Activated T-helper 1 cell treated with anti-CD3 and anti-CD28 coated beads, Interleukin-12 subunit alpha, Interleukin-12 subunit beta, Interleukin-2, Interleukin-4 antibody, amounts not matched to agents 30 ng/mL and 10 ng/mL and 1 ng/mL, durations not matched to agents 14 hours and 24 hours and 36 hours (primary cell): ENCODE measurements around the gene AGRN. TPM values are rescaled to one million over a fixed set of nuclear protein-coding genes. Genes with fewer than 3 reads are reported as not detected.
"Not testable (repeated sequence)": the region's sequence is repeated elsewhere in the genome, so short reads cannot be mapped to it uniquely, and the experiment has no call there.

Source experiments
- DNase-seq: peaks from one replicate; pipeline ENCODE4 v3.0.0; 2021; ENCODE audit warnings: low spot score
- H3K27ac Mint-ChIP-seq: one replicate; pipeline ENCODE4 v1.8.0; 2021; ENCODE audit warnings: mild to moderate bottlenecking, mixed read lengths
- H3K27me3 Mint-ChIP-seq: one replicate; pipeline ENCODE4 v1.8.0; 2022; ENCODE audit warnings: mild to moderate bottlenecking, moderate library complexity, mixed read lengths; ENCODE audit not compliant: insufficient read depth
- H3K36me3 Mint-ChIP-seq: one replicate; pipeline ENCODE4 v1.8.0; 2021; ENCODE audit warnings: low read depth, mixed read lengths
- H3K4me1 Mint-ChIP-seq: one replicate; pipeline ENCODE4 v1.8.0; 2021; ENCODE audit warnings: low read depth, mixed read lengths
- H3K4me3 Mint-ChIP-seq: one replicate; pipeline ENCODE4 v1.8.0; 2021; ENCODE audit warnings: mild to moderate bottlenecking, moderate library complexity, mixed read lengths
- H3K9me3 Mint-ChIP-seq: one replicate; pipeline ENCODE4 v1.8.0; 2021; ENCODE audit warnings: mixed read lengths
- intact Hi-C: fragments of 100-400 bp; cut with micrococcal nuclease; formaldehyde crosslinking; loops from one replicate; pipeline ENCODE4 v1.15.1; 2024
- total RNA-seq: library from RNA; stranded (reverse); gene quantifications from 2 replicates; pipeline ENCODE4 v1.2.3, GENCODE V29; 2022

AGRN gene
- total RNA-seq, 1 donor from 2014 or later = 30.3 TPM

GRCh38 chr1:1012736-1013104 lies 7.2 kb upstream of the AGRN start:
- H3K9me3 Mint-ChIP-seq, DNase-seq, H3K27me3 Mint-ChIP-seq, H3K36me3 Mint-ChIP-seq: not testable (repeated sequence)
- Mint-ChIP-seq H3K27ac (peak overlapping the region; percentile 96), H3K4me3 (peak overlapping the region; percentile 89), H3K4me1 (peaks cover 37% of the 10 kb centered on the region)
- intact Hi-C loops = loop anchor here (1.0 to 2.0 kb wide), 5 partner anchors 12 to 363 kb away; partner anchors contain the start of genes AURKAIP1, C1orf159 and HES4

GRCh38 chr1:1013105-1013921 lies 6.6 kb upstream of the AGRN start, which contains the start of gene ISG15:
ISG15 (plus strand) TSS chr1:1013497; CDS start chr1:1013574, 77 bp downstream.
- Mint-ChIP-seq H3K27me3 (peaks cover 5% of the 10 kb centered on the region), H3K27ac (peak within 1 kb of the TSS; percentile 96), H3K9me3 (no peaks in the 10 kb centered on the region), H3K36me3 (peaks cover 9% of the 10 kb centered on the region), H3K4me3 (peak within 1 kb of the TSS; percentile 89), H3K4me1 (peaks cover 37% of the 10 kb centered on the region)
- peak; percentile 89 for DNase-seq
- intact Hi-C loops = loop anchor here (1.0 to 2.0 kb wide), 5 partner anchors 13 to 362 kb away; partner anchors contain the start of genes AURKAIP1, C1orf159 and HES4

GRCh38 chr1:1013922-1014648 lies 5.8 kb upstream of the AGRN start:
- no peaks in the 10 kb centered on the region for H3K9me3 Mint-ChIP-seq
- H3K4me1 Mint-ChIP-seq = peaks cover 37% of the 10 kb centered on the region
- H3K27ac Mint-ChIP-seq = peak overlapping the region; percentile 96
- no peak for DNase-seq
- peak overlapping the region; percentile 89 for H3K4me3 Mint-ChIP-seq
- H3K27me3 Mint-ChIP-seq = peaks cover 2% of the 10 kb centered on the region
- H3K36me3 Mint-ChIP-seq = peaks cover 9% of the 10 kb centered on the region
- intact Hi-C loops = loop anchor here (1.0 to 2.0 kb wide), 5 partner anchors 14 to 361 kb away; partner anchors contain the start of genes AURKAIP1, C1orf159 and HES4

GRCh38 chr1:1014799-1015681 lies 4.9 kb upstream of the AGRN start:
- H3K4me1 Mint-ChIP-seq = peaks cover 37% of the 10 kb centered on the region
- intact Hi-C loops = no loop called here

GRCh38 chr1:1017397-1018320 lies 2.3 kb upstream of the AGRN start:
- Mint-ChIP-seq H3K27ac (peak overlapping the region; percentile 67), H3K4me3 (peak overlapping the region; percentile 64), H3K4me1 (peaks cover 35% of the 10 kb centered on the region)
- H3K9me3 Mint-ChIP-seq, intact Hi-C loops, DNase-seq, H3K36me3 Mint-ChIP-seq, H3K27me3 Mint-ChIP-seq: not testable (repeated sequence)

More at GRCh38 chr1:1014799-1015681, 4.9 kb upstream of the AGRN start:
- Mint-ChIP-seq H3K27ac (peak overlapping the region; percentile 74), H3K27me3 (no peaks in the 10 kb centered on the region), H3K4me3 (peak overlapping the region; percentile 89), H3K36me3 (peaks cover 9% of the 10 kb centered on the region), H3K9me3 (no peaks in the 10 kb centered on the region)
- no peak for DNase-seq

- peaks cover 28% of the 10 kb centered on the region for H3K4me1 Mint-ChIP-seq
- H3K27me3 Mint-ChIP-seq, H3K4me3 Mint-ChIP-seq, intact Hi-C loops, H3K9me3 Mint-ChIP-seq, DNase-seq, H3K27ac Mint-ChIP-seq, H3K36me3 Mint-ChIP-seq: not testable (repeated sequence)
Measured at GRCh38 chr1:1018321-1018685, 1.6 kb upstream of the AGRN start.

GRCh38 chr1:1019122-1019999 lies 559 bp upstream of the AGRN start:
- Mint-ChIP-seq H3K36me3 (peaks cover 5% of the 10 kb centered on the region), H3K9me3 (no peaks in the 10 kb centered on the region), H3K27me3 (peaks cover 3% of the 10 kb centered on the region), H3K27ac (no peak overlapping the region), H3K4me3 (peak overlapping the region; percentile 70), H3K4me1 (peaks cover 18% of the 10 kb centered on the region)
- intact Hi-C loops = loop anchor here (1.0 kb wide), 2 partner anchors 14 to 21 kb away; no protein-coding TSS in a partner anchor
- peak; percentile 75 for DNase-seq

- H3K4me3 Mint-ChIP-seq = peak overlapping the region; percentile 61
- peaks cover 8% of the 10 kb centered on the region for H3K4me1 Mint-ChIP-seq
- DNase-seq = no peak
- intact Hi-C loops = no loop called here
- H3K27ac Mint-ChIP-seq = no peak overlapping the region
- H3K36me3 Mint-ChIP-seq = peaks cover 5% of the 10 kb centered on the region
- no peaks in the 10 kb centered on the region for H3K9me3 Mint-ChIP-seq
- H3K27me3 Mint-ChIP-seq = peaks cover 3% of the 10 kb centered on the region
Measured at GRCh38 chr1:1020415-1021009, 592 bp downstream of the AGRN start.

- peaks cover 5% of the 10 kb centered on the region for H3K36me3 Mint-ChIP-seq
Measured at GRCh38 chr1:1021010-1021919, 1.3 kb downstream of the AGRN start.

GRCh38 chr1:1021920-1022259 lies 2.0 kb downstream of the AGRN start:
- H3K4me3 Mint-ChIP-seq = no peak overlapping the region
- peaks cover 8% of the 10 kb centered on the region for H3K4me1 Mint-ChIP-seq
- intact Hi-C loops = no loop called here
- DNase-seq = no peak
- H3K36me3 Mint-ChIP-seq = peaks cover 5% of the 10 kb centered on the region
- H3K27ac Mint-ChIP-seq = no peak overlapping the region
- H3K9me3 Mint-ChIP-seq = no peaks in the 10 kb centered on the region
- peaks cover 3% of the 10 kb centered on the region for H3K27me3 Mint-ChIP-seq

More at GRCh38 chr1:1021010-1021919, 1.3 kb downstream of the AGRN start:
- Mint-ChIP-seq H3K27me3 (peaks cover 3% of the 10 kb centered on the region), H3K9me3 (no peaks in the 10 kb centered on the region), H3K4me1 (peaks cover 8% of the 10 kb centered on the region), H3K4me3 (peak overlapping the region; percentile 61), H3K27ac (no peak overlapping the region)
- intact Hi-C loops = no loop called here
- DNase-seq = no peak
